H9 (cell line): ENCODE data around the gene MARCHF10. TPM values are rescaled to one million over a fixed set of nuclear protein-coding genes. Genes with fewer than 3 reads are reported as not detected.
A peak's percentile ranks its signal among the peaks of the same experiment; 100 is the strongest.

ENCODE experiments used
- DNase-seq: peaks from one replicate; pipeline ENCODE4 v3.0.0-alpha.2; 2017
- H2AFZ ChIP-seq: one replicate; pipeline ENCODE4 v1.6.1; 2013; ENCODE audit warnings: mild to moderate bottlenecking, low read length, control low read depth, moderate library complexity
- H2AK5ac ChIP-seq: 2 replicates; pipeline ENCODE4 v1.6.1; 2013; ENCODE audit warnings: low read length, control low read depth, mixed read lengths; ENCODE audit not compliant: insufficient read length
- H2BK120ac ChIP-seq: one replicate; pipeline ENCODE4 v1.6.1; 2013; ENCODE audit warnings: low read depth, mild to moderate bottlenecking, low read length, control low read depth, inconsistent platforms; ENCODE audit not compliant: poor library complexity, severe bottlenecking
- H2BK12ac ChIP-seq: 2 replicates; pipeline ENCODE4 v1.6.1; 2013; ENCODE audit warnings: low read length, control low read depth, mixed read lengths, low read depth; ENCODE audit not compliant: insufficient read length
- H2BK15ac ChIP-seq: 2 replicates; pipeline ENCODE4 v1.6.1; 2013; ENCODE audit warnings: low read depth, low read length, control low read depth
- H2BK20ac ChIP-seq: one replicate; pipeline ENCODE4 v1.6.1; 2013; ENCODE audit warnings: low read depth, mild to moderate bottlenecking, low read length, control low read depth, inconsistent platforms; ENCODE audit not compliant: poor library complexity, severe bottlenecking
- H2BK5ac ChIP-seq: 2 replicates; pipeline ENCODE4 v1.6.1; 2013; ENCODE audit warnings: low read length, control low read depth, mixed read lengths; ENCODE audit not compliant: insufficient read length
- H3K14ac ChIP-seq: 2 replicates; pipeline ENCODE4 v1.6.1; 2013; ENCODE audit warnings: low read length, control low read depth; ENCODE audit not compliant: insufficient read depth
- H3K18ac ChIP-seq: 2 replicates; pipeline ENCODE4 v1.6.1; 2013; ENCODE audit warnings: low read depth, mild to moderate bottlenecking, mixed read lengths, low read length, control low read depth; ENCODE audit not compliant: insufficient read length
- H3K23ac ChIP-seq: 2 replicates; pipeline ENCODE4 v1.6.1; 2013; ENCODE audit warnings: low read length, control low read depth, mixed read lengths, low read depth; ENCODE audit not compliant: insufficient read length
- H3K23me2 ChIP-seq: 2 replicates; pipeline ENCODE4 v1.6.1; 2013; ENCODE audit warnings: low read depth, mild to moderate bottlenecking, mixed read lengths, low read length, control low read depth; ENCODE audit not compliant: insufficient read length, poor library complexity, severe bottlenecking
- H3K27ac ChIP-seq: 2 replicates; pipeline ENCODE4 v1.5.1; 2013; ENCODE audit warnings: low read length, control low read depth, mixed read lengths, low read depth; ENCODE audit not compliant: insufficient read length
- H3K27me3 ChIP-seq: 2 replicates; pipeline ENCODE4 v1.6.1; 2013; ENCODE audit warnings: low read length, control low read depth, inconsistent platforms; ENCODE audit not compliant: insufficient read depth
- H3K4ac ChIP-seq: 2 replicates; pipeline ENCODE4 v1.6.1; 2013; ENCODE audit warnings: low read depth, mild to moderate bottlenecking, control low read depth, inconsistent platforms, low read length, moderate library complexity
- H3K4me1 ChIP-seq: 2 replicates; pipeline ENCODE4 v1.6.1; 2013; ENCODE audit warnings: low read length, control low read depth, inconsistent platforms; ENCODE audit not compliant: insufficient read depth
- H3K4me2 ChIP-seq: 2 replicates; pipeline ENCODE4 v1.6.1; 2013; ENCODE audit warnings: low read length, control low read depth, mixed read lengths; ENCODE audit not compliant: insufficient read length, insufficient read depth
- H3K56ac ChIP-seq: 2 replicates; pipeline ENCODE4 v1.6.1; 2013; ENCODE audit warnings: low read depth, mild to moderate bottlenecking, mixed read lengths, low read length, control low read depth; ENCODE audit not compliant: insufficient read length
- H3K79me1 ChIP-seq: 2 replicates; pipeline ENCODE4 v1.6.1; 2013; ENCODE audit warnings: low read depth, mild to moderate bottlenecking, moderate library complexity, low read length, control low read depth, inconsistent platforms; ENCODE audit not compliant: insufficient read depth, poor library complexity, severe bottlenecking
- H3K79me2 ChIP-seq: 2 replicates; pipeline ENCODE4 v1.6.1; 2013; ENCODE audit warnings: low read length, control low read depth, inconsistent platforms; ENCODE audit not compliant: insufficient read depth
- H3K9ac ChIP-seq: 2 replicates; pipeline ENCODE4 v1.6.1; 2013; ENCODE audit warnings: low read length, control low read depth, mixed read lengths; ENCODE audit not compliant: insufficient read length; ENCODE audit errors: extremely low read depth
- H3K9me3 ChIP-seq: one replicate; pipeline ENCODE4 v1.6.1; 2013; ENCODE audit warnings: low read depth, low read length, inconsistent platforms; ENCODE audit not compliant: control insufficient read depth
- H3T11ph ChIP-seq: one replicate; pipeline ENCODE4 v1.6.1; 2013; ENCODE audit warnings: mild to moderate bottlenecking, low read length, control low read depth, inconsistent platforms
- H4K20me1 ChIP-seq: one replicate; pipeline ENCODE4 v1.6.1; 2013; ENCODE audit not compliant: control insufficient read depth, insufficient read length, insufficient read depth
- H4K5ac ChIP-seq: 2 replicates; pipeline ENCODE4 v1.6.1; 2013; ENCODE audit warnings: low read depth, mild to moderate bottlenecking, mixed read lengths, low read length, control low read depth; ENCODE audit not compliant: insufficient read length
- H4K8ac ChIP-seq: replicated peaks from 2 replicates; pipeline ENCODE4 v1.6.1; 2013; ENCODE audit warnings: low read length, control low read depth, mixed read lengths, low read depth; ENCODE audit not compliant: insufficient read length
- H4K91ac ChIP-seq: 2 replicates; pipeline ENCODE4 v1.6.1; 2013; ENCODE audit warnings: low read depth, mild to moderate bottlenecking, moderate library complexity, mixed read lengths, low read length, control low read depth; ENCODE audit not compliant: insufficient read length
- H3K27ac Mint-ChIP-seq, 3 experiments: 2 replicates in 2 of 3; 3 replicates in 1 of 3; pipeline ENCODE4 v1.8.0; 2020 to 2021; ENCODE audit warnings: mixed read lengths in 3 of 3, mild to moderate bottlenecking in 1 of 3, moderate library complexity in 1 of 3
- H3K27me3 Mint-ChIP-seq: 2 replicates; pipeline ENCODE4 v1.8.0; 2021; ENCODE audit warnings: low read depth, mild to moderate bottlenecking, moderate library complexity, mixed read lengths
- H3K36me3 Mint-ChIP-seq, 3 experiments: 2 replicates in 2 of 3; 3 replicates in 1 of 3; pipeline ENCODE4 v1.8.0; 2020 to 2021; ENCODE audit warnings: low read depth in 3 of 3, mixed read lengths in 3 of 3; ENCODE audit not compliant: insufficient read depth in 1 of 3
- H3K4me1 Mint-ChIP-seq, 2 experiments: 2 replicates each; pipeline ENCODE4 v1.8.0; 2020; ENCODE audit warnings: mixed read lengths in 2 of 2
- H3K4me3 Mint-ChIP-seq, 2 experiments: 2 replicates in 1 of 2; 3 replicates in 1 of 2; pipeline ENCODE4 v1.8.0; 2020 to 2021; ENCODE audit warnings: mild to moderate bottlenecking in 2 of 2, mixed read lengths in 2 of 2, moderate library complexity in 1 of 2
- H3K9me3 Mint-ChIP-seq, 2 experiments: 2 replicates in 1 of 2; 3 replicates in 1 of 2; pipeline ENCODE4 v1.8.0; 2020; ENCODE audit warnings: mild to moderate bottlenecking in 2 of 2, mixed read lengths in 2 of 2, moderate library complexity in 1 of 2
- CTCF ChIP-seq: fragments of 200-600 bp; sonication (generic); conservative IDR thresholded peaks from 3 replicates; pipeline ENCODE4 v1.8.0; 2021; ENCODE audit warnings: antibody characterized with exemption, mild to moderate bottlenecking
- WGBS: extraction: QIAGEN DNeasy Blood & Tissue Kit; methylation state at CpG from one replicate; pipeline ENCODE4 v1.1.7; 2013; ENCODE audit warnings: missing lambda C conversion rate, low lambda C conversion rate, mixed read lengths; ENCODE audit not compliant: insufficient read length; ENCODE audit errors: extremely low coverage; 5-methylcytosine and 5-hydroxymethylcytosine counted together
- total RNA-seq: library from RNA; stranded (reverse); gene quantifications from 2 replicates; pipeline ENCODE4 v1.2.1, GENCODE V29; 2021

Gene MARCHF10
- total RNA-seq, 1 experiment from 2014 or later = not detected

- no peaks in the 10 kb centered on the region for H3K79me1 ChIP-seq
Measured at GRCh38 chr17:62782730-62783270, 25.3 kb downstream of the MARCHF10 start.

More at GRCh38 chr17:62782730-62783270, 25.3 kb downstream of the MARCHF10 start:
- Mint-ChIP-seq H3K27ac (no peak overlapping the region; a peak in 1 of 7 replicates), H3K4me3 (no peak overlapping the region), H3K4me1 (peaks cover 13 to 15% of the 10 kb centered on the region in 2 experiments), H3K9me3 (peaks cover 10 to 22% of the 10 kb centered on the region in 2 experiments), H3K27me3 (0 out of 2 replicates have a peak, but pooled peaks cover 1% of the 10 kb centered on the region), H3K36me3 (peaks cover 3 to 5% (median 3%) of the 10 kb centered on the region in 3 experiments; a peak in 4 of 7 replicates)
- Histone ChIP-seq H4K5ac (no peak overlapping the region), H3K4ac (no peak overlapping the region), H4K20me1 (no peaks in the 10 kb centered on the region), H3K27me3 (no peaks in the 10 kb centered on the region; the same call in 1 of the 2 replicates), H2BK20ac (no peak overlapping the region), H2BK15ac (no peak overlapping the region), H3K14ac (no peak overlapping the region), H3K9me3 (no peaks in the 10 kb centered on the region), H2BK5ac (no peak overlapping the region), H2AK5ac (no peak overlapping the region), H3K9ac (no peak overlapping the region), H2BK12ac (no peak overlapping the region), H2AFZ (no peak overlapping the region), H3T11ph (no peak overlapping the region), H3K27ac (no peak overlapping the region), H4K91ac (no peak overlapping the region), H4K8ac (no peak overlapping the region), H3K79me2 (no peaks in the 10 kb centered on the region), H2BK120ac (no peak overlapping the region), H3K23ac (no peak overlapping the region), H3K56ac (peak overlapping the region; percentile 62), H3K18ac (no peak overlapping the region), H3K23me2 (no peaks in the 10 kb centered on the region), H3K4me1 (no peaks in the 10 kb centered on the region), H3K4me2 (no peak overlapping the region)
- TF ChIP-seq CTCF = no peak
- no CpG with 5 or more reads among the region's 1 CpG for WGBS
- DNase-seq = no peak
